ENCODE results near the gene RHOBTB1. TPM values are rescaled to one million over a fixed set of nuclear protein-coding genes. Genes with fewer than 3 reads are reported as not detected.

The RHOBTB1 gene
- total and polyA plus RNA-seq, 2 experiments from 2014 or later = 4.6 to 13.2 TPM

DNA sequence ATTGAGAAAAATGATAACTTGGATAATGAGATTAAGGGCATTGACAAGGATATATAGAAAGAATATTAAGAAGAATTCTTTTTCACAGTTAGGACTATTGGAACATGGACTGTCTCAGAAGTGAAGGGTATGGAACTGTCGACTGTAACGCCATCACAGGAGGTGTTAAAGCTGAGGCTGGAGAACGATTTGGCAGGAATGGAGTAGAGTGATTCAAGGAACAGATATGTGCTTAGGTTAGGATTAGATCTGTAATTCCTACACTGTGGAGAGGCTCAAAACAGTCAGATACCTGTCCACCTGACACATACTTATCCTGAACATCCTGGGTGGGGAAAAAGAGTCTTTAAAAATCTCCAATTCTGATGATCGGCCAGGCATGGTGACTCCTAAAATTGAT, 30.9 kb downstream of the RHOBTB1 start:
- Mint-ChIP-seq H3K4me3 (no peak overlapping the region), H3K9me3 (no peaks in the 10 kb centered on the region), H3K4me1 (peaks cover 10% of the 10 kb centered on the region; the same call in 2 of the 3 replicates), H3K27ac (no peak overlapping the region), H3K36me3 (ENCODE audit: low read depth) (peaks cover 3% of the 10 kb centered on the region; the same call in 1 of the 3 replicates), H3K27me3 (ENCODE audit: insufficient read depth, low read depth, poor library complexity) (no peaks in the 10 kb centered on the region)
- H3K79me2 ChIP-seq (replicated peaks; ENCODE audit: insufficient read depth) = no peaks in the 10 kb centered on the region
- no peak overlapping the region for H3K4me3 ChIP-seq
- DNase-seq (ENCODE audit: low spot score) (no peak), ATAC-seq (no peak)
- no peaks in the 10 kb centered on the region for H3F3A ChIP-seq (replicated peaks; ENCODE audit: low read depth)
- no peak overlapping the region for H2AFZ ChIP-seq
- H3K27ac ChIP-seq (ENCODE audit: low read depth) = no peak overlapping the region
- H3K36me3 ChIP-seq (ENCODE audit: insufficient read depth) = no peaks in the 10 kb centered on the region
- TF ChIP-seq POLR2AphosphoS5 (IDR thresholded peaks at IDR 0.05; ENCODE audit: low read depth) = no peak
- TF ChIP-seq ETS1 (IDR thresholded peaks at IDR 0.05) = no peak
- TF ChIP-seq ZNF331 (CRISPR knock-in tag; IDR thresholded peaks at IDR 0.05; ENCODE audit: low read depth) = no peak
- TF ChIP-seq NANOG (IDR thresholded peaks at IDR 0.05; ENCODE audit: borderline replicate concordance) = no peak
- TF ChIP-seq ZNF114 (CRISPR knock-in tag; IDR thresholded peaks at IDR 0.05) = no peak
- TF ChIP-seq, protein P1, sequence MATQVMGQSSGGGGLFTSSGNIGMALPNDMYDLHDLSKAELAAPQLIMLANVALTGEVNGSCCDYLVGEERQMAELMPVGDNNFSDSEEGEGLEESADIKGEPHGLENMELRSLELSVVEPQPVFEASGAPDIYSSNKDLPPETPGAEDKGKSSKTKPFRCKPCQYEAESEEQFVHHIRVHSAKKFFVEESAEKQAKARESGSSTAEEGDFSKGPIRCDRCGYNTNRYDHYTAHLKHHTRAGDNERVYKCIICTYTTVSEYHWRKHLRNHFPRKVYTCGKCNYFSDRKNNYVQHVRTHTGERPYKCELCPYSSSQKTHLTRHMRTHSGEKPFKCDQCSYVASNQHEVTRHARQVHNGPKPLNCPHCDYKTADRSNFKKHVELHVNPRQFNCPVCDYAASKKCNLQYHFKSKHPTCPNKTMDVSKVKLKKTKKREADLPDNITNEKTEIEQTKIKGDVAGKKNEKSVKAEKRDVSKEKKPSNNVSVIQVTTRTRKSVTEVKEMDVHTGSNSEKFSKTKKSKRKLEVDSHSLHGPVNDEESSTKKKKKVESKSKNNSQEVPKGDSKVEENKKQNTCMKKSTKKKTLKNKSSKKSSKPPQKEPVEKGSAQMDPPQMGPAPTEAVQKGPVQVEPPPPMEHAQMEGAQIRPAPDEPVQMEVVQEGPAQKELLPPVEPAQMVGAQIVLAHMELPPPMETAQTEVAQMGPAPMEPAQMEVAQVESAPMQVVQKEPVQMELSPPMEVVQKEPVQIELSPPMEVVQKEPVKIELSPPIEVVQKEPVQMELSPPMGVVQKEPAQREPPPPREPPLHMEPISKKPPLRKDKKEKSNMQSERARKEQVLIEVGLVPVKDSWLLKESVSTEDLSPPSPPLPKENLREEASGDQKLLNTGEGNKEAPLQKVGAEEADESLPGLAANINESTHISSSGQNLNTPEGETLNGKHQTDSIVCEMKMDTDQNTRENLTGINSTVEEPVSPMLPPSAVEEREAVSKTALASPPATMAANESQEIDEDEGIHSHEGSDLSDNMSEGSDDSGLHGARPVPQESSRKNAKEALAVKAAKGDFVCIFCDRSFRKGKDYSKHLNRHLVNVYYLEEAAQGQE (IDR thresholded peaks at IDR 0.05; ENCODE audit: unreplicated experiment) = no peak
- no peak for TF ChIP-seq EZH2phosphoT487 (IDR thresholded peaks at IDR 0.05; ENCODE audit: unreplicated experiment)
- TF ChIP-seq, protein P2, sequence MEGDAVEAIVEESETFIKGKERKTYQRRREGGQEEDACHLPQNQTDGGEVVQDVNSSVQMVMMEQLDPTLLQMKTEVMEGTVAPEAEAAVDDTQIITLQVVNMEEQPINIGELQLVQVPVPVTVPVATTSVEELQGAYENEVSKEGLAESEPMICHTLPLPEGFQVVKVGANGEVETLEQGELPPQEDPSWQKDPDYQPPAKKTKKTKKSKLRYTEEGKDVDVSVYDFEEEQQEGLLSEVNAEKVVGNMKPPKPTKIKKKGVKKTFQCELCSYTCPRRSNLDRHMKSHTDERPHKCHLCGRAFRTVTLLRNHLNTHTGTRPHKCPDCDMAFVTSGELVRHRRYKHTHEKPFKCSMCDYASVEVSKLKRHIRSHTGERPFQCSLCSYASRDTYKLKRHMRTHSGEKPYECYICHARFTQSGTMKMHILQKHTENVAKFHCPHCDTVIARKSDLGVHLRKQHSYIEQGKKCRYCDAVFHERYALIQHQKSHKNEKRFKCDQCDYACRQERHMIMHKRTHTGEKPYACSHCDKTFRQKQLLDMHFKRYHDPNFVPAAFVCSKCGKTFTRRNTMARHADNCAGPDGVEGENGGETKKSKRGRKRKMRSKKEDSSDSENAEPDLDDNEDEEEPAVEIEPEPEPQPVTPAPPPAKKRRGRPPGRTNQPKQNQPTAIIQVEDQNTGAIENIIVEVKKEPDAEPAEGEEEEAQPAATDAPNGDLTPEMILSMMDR (conservative IDR thresholded peaks at IDR 0.05; ENCODE audit: low read depth in 2 of 2) = no peak
- TF ChIP-seq CREB1 (CRISPR knock-in tag; IDR thresholded peaks at IDR 0.05; ENCODE audit: low read depth) = no peak
- no peak for TF ChIP-seq ZNF462 (CRISPR knock-in tag; IDR thresholded peaks at IDR 0.05)
- TF ChIP-seq JUNB (IDR thresholded peaks at IDR 0.05; ENCODE audit: unreplicated experiment) = no peak
- TF ChIP-seq EZH2 (IDR thresholded peaks at IDR 0.05; ENCODE audit: low read depth, unreplicated experiment) = no peak
- no peaks in the 10 kb centered on the region for H4K20me1 ChIP-seq (replicated peaks; ENCODE audit: insufficient read depth)
- H3K9me2 ChIP-seq (ENCODE audit: insufficient read depth) = 0 out of 2 replicates have a peak, but pooled peaks cover 13% of the 10 kb centered on the region
- no peaks in the 10 kb centered on the region for H3K4me1 ChIP-seq (ENCODE audit: insufficient read depth)
- no peak overlapping the region for H3K4me2 ChIP-seq
- H3K27me3 ChIP-seq (ENCODE audit: insufficient read depth) = no peaks in the 10 kb centered on the region

Measured in GM23338 (cell line).